A549 (cell line): ENCODE results near the gene CNTNAP5. TPM values are rescaled to one million over a fixed set of nuclear protein-coding genes. Genes with fewer than 3 reads are reported as not detected.

Experiments used
- ATAC-seq, 2 experiments: fragments of 200-7000 bp in 1 of 2; fragments of >200 bp in 1 of 2; cut with Nextera tagmentation in 1 of 2; cut with Tn5 transposase in 1 of 2; 3 replicates each; pipeline versions ENCODE4 v1.8.0 to v1.9.1; 2018 to 2020; ENCODE audit warnings: mild to moderate bottlenecking in 1 of 2, moderate library complexity in 1 of 2
- CTCF ChIA-PET: fragments of 300-600 bp; sonication (Branson Sonifier 250); formaldehyde crosslinking; extraction: SDS; loops from one replicate; lab custom pipeline; 2021; ENCODE audit warnings: antibody characterized with exemption, inconsistent platforms; lab: Yijun Ruan, JAX
- POLR2A ChIA-PET: fragments of 350-600 bp; formaldehyde crosslinking; extraction: SDS; loops from one replicate; lab custom pipeline; 2021; ENCODE audit warnings: antibody characterized with exemption, inconsistent platforms; lab: Yijun Ruan, JAX
- DNase-seq, 2 experiments: peaks; one replicate each; pipeline versions ENCODE4 v3.0.0 to v3.0.0-alpha.2; 2011 to 2016; ENCODE audit warnings: low read depth in 1 of 2, low spot score in 1 of 2
- FAIRE-seq: peaks from 2 replicates; lab custom pipeline; 2011; peaks lifted over from hg19 to GRCh38; lab: Jason Lieb, UNC
- H3K27ac ChIP-seq, 2 experiments: fragments of >200 bp; sonication (Bioruptor Twin); formaldehyde crosslinking; 3 replicates each; pipeline ENCODE4 v1.5.1; 2016 to 2017
- H3K4me1 ChIP-seq: fragments of >200 bp; sonication (Bioruptor Twin); formaldehyde crosslinking; 3 replicates; pipeline ENCODE4 v1.6.1; 2016
- H3K4me2 ChIP-seq: fragments of >200 bp; sonication (Bioruptor Twin); formaldehyde crosslinking; 3 replicates; pipeline ENCODE4 v1.6.1; 2016
- H3K4me3 ChIP-seq: fragments of >200 bp; sonication (Bioruptor Twin); formaldehyde crosslinking; 3 replicates; pipeline ENCODE4 v1.5.1; 2016
- H3K9me3 ChIP-seq: fragments of >200 bp; sonication (Bioruptor Twin); formaldehyde crosslinking; 3 replicates; pipeline ENCODE4 v1.6.1; 2016
- ATOH8 ChIP-seq: fragments of 250-450 bp; sonication (Bioruptor Pico); IDR thresholded peaks from 2 replicates; pipeline ENCODE4 v1.5.0; 2020; ENCODE audit warnings: low read depth, mild to moderate bottlenecking, moderate library complexity
- CBX2 ChIP-seq: fragments of 200-600 bp; sonication (generic); IDR thresholded peaks from 2 replicates; pipeline ENCODE4 v1.6.1; 2016; ENCODE audit warnings: low read depth, mild to moderate bottlenecking, borderline replicate concordance
- CBX8 ChIP-seq: fragments of 200-600 bp; sonication (generic); IDR thresholded peaks from 2 replicates; pipeline ENCODE4 v1.6.1; 2016
- CHD4 ChIP-seq: fragments of 200-600 bp; sonication (generic); IDR thresholded peaks from 2 replicates; pipeline ENCODE4 v1.6.1; 2016; ENCODE audit warnings: antibody characterized with exemption, mild to moderate bottlenecking, borderline replicate concordance
- CTCF ChIP-seq: fragments of >200 bp; sonication (Bioruptor Twin); formaldehyde crosslinking; IDR thresholded peaks from 3 replicates; pipeline ENCODE4 v1.5.1; 2016
- EHF ChIP-seq: fragments of 250-450 bp; sonication (Bioruptor Pico); IDR thresholded peaks from 2 replicates; pipeline ENCODE4 v1.5.0; 2020; ENCODE audit warnings: mild to moderate bottlenecking
- ESRRA ChIP-seq: fragments of 150-350 bp; IDR thresholded peaks from 2 replicates; pipeline ENCODE4 v1.6.1; 2014; ENCODE audit warnings: mild to moderate bottlenecking, low read length, borderline replicate concordance
- FOSL2 ChIP-seq, 2 experiments: fragments of 450-650 bp in 1 of 2; fragments of >200 bp in 1 of 2; sonication (Bioruptor Twin) in 1 of 2; formaldehyde crosslinking; IDR thresholded peaks; 2 replicates each; pipeline versions ENCODE4 v1.5.0 to v1.6.1; 2016 to 2020; ENCODE audit warnings: mild to moderate bottlenecking in 1 of 2, moderate library complexity in 1 of 2
- HMGXB4 ChIP-seq: fragments of 250-450 bp; sonication (Bioruptor Pico); IDR thresholded peaks from 2 replicates; pipeline ENCODE4 v1.5.0; 2021; ENCODE audit warnings: mild to moderate bottlenecking, moderate library complexity, borderline replicate concordance
- HOXA7 ChIP-seq: fragments of 250-450 bp; sonication (Bioruptor Pico); IDR thresholded peaks from 2 replicates; pipeline ENCODE4 v1.5.0; 2020; ENCODE audit warnings: mild to moderate bottlenecking, moderate library complexity
- JUNB ChIP-seq: fragments of >200 bp; sonication (Bioruptor Twin); formaldehyde crosslinking; IDR thresholded peaks from 2 replicates; pipeline ENCODE4 v1.6.1; 2016
- KDM5A ChIP-seq: fragments of 200-600 bp; sonication (generic); IDR thresholded peaks from 2 replicates; pipeline ENCODE4 v1.6.1; 2016; ENCODE audit warnings: antibody characterized with exemption, mild to moderate bottlenecking
- MAFK ChIP-seq: fragments of 450-650 bp; IDR thresholded peaks from 2 replicates; pipeline ENCODE4 v1.6.1; 2014; ENCODE audit not compliant: partially characterized antibody
- MAZ ChIP-seq: fragments of 150-350 bp; IDR thresholded peaks from 2 replicates; pipeline ENCODE4 v1.6.1; 2014; ENCODE audit warnings: antibody characterized with exemption, low read depth, low read length, borderline replicate concordance
- NFE2L2 ChIP-seq: fragments of 150-350 bp; conservative IDR thresholded peaks from 2 replicates; pipeline ENCODE4 v1.6.1; 2014; ENCODE audit warnings: low read length
- RAD21 ChIP-seq, 2 experiments: fragments of >200 bp in 1 of 2; sonication (Bioruptor Twin) in 1 of 2; formaldehyde crosslinking in 1 of 2; IDR thresholded peaks in 1 of 2; conservative IDR thresholded peaks in 1 of 2; 2 replicates in 1 of 2; 3 replicates in 1 of 2; pipeline ENCODE4 v1.6.1; 2012 to 2018; ENCODE audit warnings: inconsistent platforms in 1 of 2
- RFX5 ChIP-seq: fragments of 450-650 bp; IDR thresholded peaks from 2 replicates; pipeline ENCODE4 v1.7.1; 2014; ENCODE audit warnings: antibody characterized with exemption, mild to moderate bottlenecking, moderate library complexity
- RNF2 ChIP-seq: fragments of 200-600 bp; sonication (generic); IDR thresholded peaks from 2 replicates; pipeline ENCODE4 v1.6.1; 2016; ENCODE audit warnings: low read depth, mild to moderate bottlenecking, antibody characterized with exemption, moderate library complexity, borderline replicate concordance
- TFCP2L1 ChIP-seq: fragments of 250-450 bp; sonication (Bioruptor Pico); IDR thresholded peaks from 2 replicates; pipeline ENCODE4 v1.5.0; 2021; ENCODE audit warnings: mild to moderate bottlenecking
- WGBS: methylation state at CpG from one replicate; pipeline ENCODE4 v1.1.6; 2017; ENCODE audit errors: missing lambda C conversion rate; 5-methylcytosine and 5-hydroxymethylcytosine counted together
- polyA plus RNA-seq, 4 experiments: library from polyadenylated mRNA; depleted of rRNA in 3 of 4; stranded (reverse); fragments of >200 nt; fragmentation: RNase III in 1 of 4; extraction: RNeasy Plus Mini Kit Qiagen cat#74134 plus additional on column Dnase treatment in 1 of 4; gene quantifications; 2 replicates in 3 of 4; 3 replicates in 1 of 4; pipeline ENCODE4 v1.2.3, GENCODE V29; 2011 to 2017
- TF ChIP-seq, protein P1 (sequence below): fragments of 450-650 bp; IDR thresholded peaks from 2 replicates; pipeline ENCODE4 v1.6.1; 2014; ENCODE audit warnings: antibody characterized with exemption

CNTNAP5 gene
- polyA plus RNA-seq, 2 of the 4 experiments (the other 2 are of a cell fraction), result not detected

GRCh38 chr2:124804014-124804940, 779.2 kb downstream of the CNTNAP5 start:
- H3K4me3 ChIP-seq, result no peak overlapping the region
- H3K4me2 ChIP-seq, result no peak overlapping the region
- POLR2A ChIA-PET, result no interaction called here
- H3K27ac ChIP-seq, result no peak overlapping the region
- peak; percentile 6 to 40 for DNase-seq
- TF ChIP-seq CTCF, result 0 out of 3 replicates have a peak, but pooled peaks have one; percentile 11
- TF ChIP-seq, protein P1, sequence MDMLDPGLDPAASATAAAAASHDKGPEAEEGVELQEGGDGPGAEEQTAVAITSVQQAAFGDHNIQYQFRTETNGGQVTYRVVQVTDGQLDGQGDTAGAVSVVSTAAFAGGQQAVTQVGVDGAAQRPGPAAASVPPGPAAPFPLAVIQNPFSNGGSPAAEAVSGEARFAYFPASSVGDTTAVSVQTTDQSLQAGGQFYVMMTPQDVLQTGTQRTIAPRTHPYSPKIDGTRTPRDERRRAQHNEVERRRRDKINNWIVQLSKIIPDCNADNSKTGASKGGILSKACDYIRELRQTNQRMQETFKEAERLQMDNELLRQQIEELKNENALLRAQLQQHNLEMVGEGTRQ, result no peak
- TF ChIP-seq RNF2, result no peak
- peak in 1 of 2 experiments; percentile 35; a peak in 2 of 5 replicates for TF ChIP-seq RAD21 (conservative IDR thresholded peaks at IDR 0.05 in 1 of 2, IDR thresholded peaks at IDR 0.05 in 1 of 2)
- no peak for TF ChIP-seq MAZ
- TF ChIP-seq MAFK, result no peak
- TF ChIP-seq EHF (CRISPR knock-in tag), result no peak
- FAIRE-seq, result no peak
- 13% methylated on average over 5 of the region's 5 CpGs for WGBS
- CTCF ChIA-PET, result interaction anchor here (1.8 kb wide), 1 partner anchor 668 kb away, joined by 3 read pairs; no protein-coding TSS in a partner anchor
- H3K4me1 ChIP-seq, result no peaks in the 10 kb centered on the region
- ATAC-seq, result peak in 1 of 2 experiments; percentile 68; a peak in 3 of 6 replicates
- no peaks in the 10 kb centered on the region for H3K9me3 ChIP-seq

DNA sequence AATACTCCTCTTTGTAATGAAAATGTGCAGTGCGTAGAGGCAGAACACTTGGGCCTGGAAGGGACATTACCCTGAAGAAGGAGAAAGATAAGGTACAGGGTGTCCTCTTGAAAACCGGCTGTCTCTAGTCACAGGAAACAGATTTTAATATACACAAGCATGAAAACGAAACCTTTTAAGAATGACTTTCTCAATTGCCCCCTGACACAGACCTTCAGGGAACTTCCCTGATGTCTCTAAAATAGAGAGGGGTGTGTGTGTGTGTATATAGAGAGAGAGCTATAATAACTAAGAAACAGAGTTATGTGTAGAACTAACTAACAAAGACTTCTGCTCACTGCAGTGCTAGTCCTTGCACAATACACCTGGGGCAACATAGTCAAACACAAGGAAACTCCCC, 780.0 kb downstream of the CNTNAP5 start:
- POLR2A ChIA-PET, result no interaction called here
- ATAC-seq, result no peak
- FAIRE-seq, result no peak

More for the DNA sequence above, 780.0 kb downstream of the CNTNAP5 start:
- TF ChIP-seq EHF (CRISPR knock-in tag) (no peak), HMGXB4 (CRISPR knock-in tag) (no peak), ATOH8 (CRISPR knock-in tag) (no peak), KDM5A (no peak), ESRRA (no peak), MAZ (no peak), CHD4 (no peak), JUNB (no peak), CTCF (no peak), CBX8 (no peak), FOSL2 (IDR thresholded peaks at IDR 0.05) (no peak), FOSL2 (CRISPR knock-in tag; IDR thresholded peaks at IDR 0.05) (no peak), CBX2 (no peak), RFX5 (no peak), NFE2L2 (no peak), TFCP2L1 (CRISPR knock-in tag) (no peak), HOXA7 (CRISPR knock-in tag) (no peak)
- TF ChIP-seq, protein P1, result no peak
- TF ChIP-seq, all 56 proteins: peak for 0
- H3K4me1 ChIP-seq, result no peaks in the 10 kb centered on the region
- H3K9me3 ChIP-seq, result no peaks in the 10 kb centered on the region
- no peak overlapping the region for H3K4me2 ChIP-seq
- H3K4me3 ChIP-seq, result no peak overlapping the region
- CTCF ChIA-PET, result interaction anchor here (1.8 kb wide), 1 partner anchor 667 kb away, joined by 3 read pairs; no protein-coding TSS in a partner anchor
- WGBS, result 22% methylated on average over 3 of the region's 3 CpGs
- DNase-seq, result no peak
- no peak overlapping the region for H3K27ac ChIP-seq
